Measurements from ENCODE around the gene LMTK3. TPM values are rescaled to one million over a fixed set of nuclear protein-coding genes. Genes with fewer than 3 reads are reported as not detected.

The LMTK3 gene
- total and polyA plus RNA-seq, 8 donors, result 2.3 to 7.7 (median 3.1) TPM

DNA sequence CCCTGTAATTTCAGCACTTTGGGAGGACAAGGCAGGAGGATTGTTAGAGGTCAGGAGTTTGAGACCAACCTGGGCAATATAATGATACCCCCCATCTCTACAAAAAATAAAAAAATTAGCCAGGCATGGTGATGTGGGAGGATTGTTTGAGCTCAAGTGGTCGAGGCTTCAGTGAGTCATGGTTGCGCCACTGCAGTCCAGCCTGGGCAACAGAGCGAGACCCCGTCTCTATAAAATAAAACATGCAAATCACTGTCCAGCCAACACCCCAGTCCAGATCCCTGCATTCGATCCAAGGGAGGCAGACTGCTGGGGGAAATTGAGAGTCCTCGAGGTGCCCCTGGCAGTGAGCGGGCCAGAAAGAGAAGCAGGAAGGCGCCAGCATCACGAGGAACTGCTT is 35.5 kb downstream of the LMTK3 start:
- H3K4me3 ChIP-seq, result no peak overlapping the region
- 95% methylated on average over 9 of the region's 9 CpGs for WGBS, 2 donors
- TF ChIP-seq, protein P1, sequence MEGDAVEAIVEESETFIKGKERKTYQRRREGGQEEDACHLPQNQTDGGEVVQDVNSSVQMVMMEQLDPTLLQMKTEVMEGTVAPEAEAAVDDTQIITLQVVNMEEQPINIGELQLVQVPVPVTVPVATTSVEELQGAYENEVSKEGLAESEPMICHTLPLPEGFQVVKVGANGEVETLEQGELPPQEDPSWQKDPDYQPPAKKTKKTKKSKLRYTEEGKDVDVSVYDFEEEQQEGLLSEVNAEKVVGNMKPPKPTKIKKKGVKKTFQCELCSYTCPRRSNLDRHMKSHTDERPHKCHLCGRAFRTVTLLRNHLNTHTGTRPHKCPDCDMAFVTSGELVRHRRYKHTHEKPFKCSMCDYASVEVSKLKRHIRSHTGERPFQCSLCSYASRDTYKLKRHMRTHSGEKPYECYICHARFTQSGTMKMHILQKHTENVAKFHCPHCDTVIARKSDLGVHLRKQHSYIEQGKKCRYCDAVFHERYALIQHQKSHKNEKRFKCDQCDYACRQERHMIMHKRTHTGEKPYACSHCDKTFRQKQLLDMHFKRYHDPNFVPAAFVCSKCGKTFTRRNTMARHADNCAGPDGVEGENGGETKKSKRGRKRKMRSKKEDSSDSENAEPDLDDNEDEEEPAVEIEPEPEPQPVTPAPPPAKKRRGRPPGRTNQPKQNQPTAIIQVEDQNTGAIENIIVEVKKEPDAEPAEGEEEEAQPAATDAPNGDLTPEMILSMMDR (IDR thresholded peaks at IDR 0.05), result no peak
- intact Hi-C loops (cut with DNase I), result no loop called here
- H3K27me3 ChIP-seq, result no peaks in the 10 kb centered on the region
- ATAC-seq (no peak), FAIRE-seq (no peak), DNase-seq (no peak)
- peaks cover 7 to 39% (median 34%) of the 10 kb centered on the region in 3 donors for H3K36me3 ChIP-seq
- peaks cover 0 to 3% (median 0%) of the 10 kb centered on the region in 3 donors for H3K4me1 ChIP-seq
- no peaks in the 10 kb centered on the region for H3K9me3 ChIP-seq
- H3K27ac ChIP-seq, result no peak overlapping the region

DNA sequence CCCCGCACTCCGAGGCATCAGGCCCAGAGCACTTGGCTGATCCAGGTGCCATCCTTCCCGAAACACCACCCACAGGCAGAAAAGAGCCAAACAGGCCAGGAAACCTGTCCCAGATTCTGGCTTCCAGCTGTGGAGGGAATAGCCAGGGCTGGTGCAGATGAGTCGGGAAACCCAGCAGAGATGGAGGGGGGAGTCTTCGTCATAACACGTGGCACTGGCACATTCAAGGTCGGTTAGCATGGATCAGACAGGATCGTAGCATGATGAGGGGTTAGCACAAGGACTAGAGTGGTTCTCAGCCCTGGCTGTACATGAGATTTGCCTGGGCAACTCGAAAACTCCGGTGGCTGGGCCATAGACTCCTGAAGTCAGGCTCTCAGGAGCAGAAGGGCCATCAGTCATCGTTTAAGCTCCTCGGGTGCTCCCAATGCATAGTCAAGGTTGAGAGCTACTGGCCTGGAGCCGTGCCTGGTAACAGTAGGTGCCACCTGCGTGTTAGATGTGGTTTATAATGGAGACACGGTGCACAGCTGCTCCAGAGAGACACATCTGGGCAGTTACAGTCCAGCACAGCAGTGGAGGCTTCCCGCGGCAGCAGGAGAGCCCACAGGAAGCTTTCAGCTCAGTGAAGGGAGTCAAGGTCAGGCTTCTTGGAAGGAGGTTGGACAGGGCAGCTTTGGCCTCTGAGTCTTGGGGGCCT is 36.1 kb downstream of the LMTK3 start:
- DNase-seq, result no peak
- peaks cover 0 to 1% (median under 1%) of the 10 kb centered on the region in 3 donors for H3K4me1 ChIP-seq
- no peak overlapping the region for H3K27ac ChIP-seq
- no peaks in the 10 kb centered on the region for H3K9me3 ChIP-seq
- ATAC-seq, result no peak
- TF ChIP-seq, protein P1 (IDR thresholded peaks at IDR 0.05), result no peak
- no peak for FAIRE-seq
- WGBS, 2 donors, result 81 to 83% methylated on average over 17 of the region's 17 CpGs
- intact Hi-C loops (cut with DNase I), result no loop called here
- peaks cover 7 to 46% (median 40%) of the 10 kb centered on the region in 3 donors for H3K36me3 ChIP-seq
- H3K4me3 ChIP-seq, result no peak overlapping the region
- no peaks in the 10 kb centered on the region for H3K27me3 ChIP-seq

DNA sequence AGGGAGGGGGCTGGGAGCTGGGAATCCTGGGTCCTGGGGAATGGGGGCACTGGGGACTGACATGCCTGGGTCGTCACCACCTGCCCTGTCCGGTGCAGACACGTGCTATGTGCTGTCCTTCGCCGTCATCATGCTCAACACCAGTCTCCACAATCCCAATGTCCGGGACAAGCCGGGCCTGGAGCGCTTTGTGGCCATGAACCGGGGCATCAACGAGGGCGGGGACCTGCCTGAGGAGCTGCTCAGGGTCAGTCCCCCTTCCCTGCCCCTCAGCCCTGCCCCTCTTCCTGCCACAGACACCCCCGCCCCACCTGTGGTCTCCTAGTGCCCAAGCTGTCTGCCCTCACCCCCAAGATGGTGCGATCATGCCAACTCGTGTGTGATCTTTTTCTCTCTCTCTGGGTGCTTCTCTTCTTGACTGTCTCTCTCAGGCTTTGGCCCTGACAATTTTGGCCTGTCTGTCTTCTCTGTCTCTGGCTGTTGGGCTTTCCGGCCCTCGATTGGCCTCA is 37.5 kb downstream of the LMTK3 start:
- intact Hi-C loops (cut with DNase I), result no loop called here
- TF ChIP-seq, protein P1 (IDR thresholded peaks at IDR 0.05), result no peak
- no peak overlapping the region for H3K4me3 ChIP-seq
- ATAC-seq (no peak), DNase-seq (peak in 1 of 6 donors; percentile 33), FAIRE-seq (no peak)
- H3K36me3 ChIP-seq, result peaks cover 7 to 47% (median 44%) of the 10 kb centered on the region in 3 donors
- H3K4me1 ChIP-seq, result peaks cover 0 to 6% (median 6%) of the 10 kb centered on the region in 3 donors
- H3K27me3 ChIP-seq, result no peaks in the 10 kb centered on the region
- H3K9me3 ChIP-seq, result no peaks in the 10 kb centered on the region
- H3K27ac ChIP-seq, result no peak overlapping the region
- 88 to 89% methylated on average over 16 of the region's 16 CpGs for WGBS, 2 donors

DNA sequence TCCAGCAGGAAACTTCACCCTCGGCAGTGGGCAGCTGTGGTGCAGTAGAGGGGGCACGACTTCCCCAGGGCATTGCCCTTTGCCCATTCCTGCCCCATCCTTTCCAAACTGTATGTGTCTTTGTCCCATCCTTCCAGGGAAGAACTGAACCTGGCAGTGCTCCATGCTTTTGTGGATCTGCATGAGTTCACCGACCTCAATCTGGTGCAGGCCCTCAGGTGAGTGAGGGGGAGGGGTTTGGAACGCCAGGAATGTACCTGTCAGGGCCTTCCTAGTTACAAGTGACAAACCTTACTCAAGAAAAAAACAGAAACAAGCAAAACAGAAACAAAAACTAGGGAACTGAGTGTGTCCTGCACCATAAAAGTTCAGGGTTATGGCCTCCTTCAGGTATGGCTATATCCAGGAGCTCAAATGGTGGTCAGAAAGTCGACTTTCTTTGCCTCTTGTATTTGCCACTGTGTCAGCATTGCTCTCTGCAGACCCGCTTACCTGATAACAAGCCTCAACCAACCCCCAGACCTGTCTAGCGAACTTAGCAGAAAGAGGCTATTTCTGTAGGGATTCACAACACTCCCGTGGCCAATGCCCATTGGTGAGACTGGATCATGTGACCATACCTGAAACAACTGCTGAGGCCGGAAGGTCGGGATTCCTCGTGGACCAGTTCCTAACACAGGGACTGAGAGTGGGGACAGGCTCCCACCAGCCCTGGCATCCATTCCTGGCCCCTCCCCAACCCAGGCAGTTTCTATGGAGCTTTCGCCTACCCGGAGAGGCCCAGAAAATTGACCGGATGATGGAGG is 38.3 kb downstream of the LMTK3 start:
- peak in 1 of 6 donors; percentile 43 for DNase-seq
- intact Hi-C loops (cut with DNase I), result no loop called here
- H3K36me3 ChIP-seq, result peaks cover 7 to 47% (median 44%) of the 10 kb centered on the region in 3 donors

More for the DNA sequence above, 38.3 kb downstream of the LMTK3 start:
- WGBS, 2 donors, result 80 to 84% methylated on average over 14 of the region's 14 CpGs
- no peak for ATAC-seq
- Histone ChIP-seq H3K27ac (no peak overlapping the region), H3K27me3 (no peaks in the 10 kb centered on the region), H3K4me1 (peaks cover 0 to 6% (median 6%) of the 10 kb centered on the region in 3 donors), H3K9me3 (no peaks in the 10 kb centered on the region), H3K4me3 (no peak overlapping the region)
- TF ChIP-seq, protein P1 (IDR thresholded peaks at IDR 0.05), result no peak
- no peak for FAIRE-seq

Measured in pancreas (tissue), 10 donors.